GM12891 (cell line): Measurements from ENCODE around the gene NLGN3.

Experiments
- PAX5 ChIP-seq: IDR thresholded peaks from 2 replicates; pipeline ENCODE4 v1.6.1; 2011; ENCODE audit warnings: low read length, moderate library complexity, mild to moderate bottlenecking; ENCODE audit not compliant: insufficient read depth, severe bottlenecking
- POLR2A ChIP-seq: IDR thresholded peaks from 2 replicates; pipeline ENCODE4 v1.6.1; 2011; ENCODE audit warnings: low read depth, low read length, control low read depth
- POLR2AphosphoS5 ChIP-seq: IDR thresholded peaks from 2 replicates; pipeline ENCODE4 v1.6.1; 2011; ENCODE audit warnings: low read depth, low read length, control low read depth
- POU2F2 ChIP-seq: IDR thresholded peaks from 2 replicates; pipeline ENCODE4 v1.6.1; 2011; ENCODE audit warnings: low read depth, mild to moderate bottlenecking, control low read depth, low read length, moderate library complexity
- SPI1 ChIP-seq: IDR thresholded peaks from 2 replicates; pipeline ENCODE4 v1.6.1; 2011; ENCODE audit warnings: low read depth, low read length, control low read depth
- TAF1 ChIP-seq: IDR thresholded peaks from 2 replicates; pipeline ENCODE4 v1.6.1; 2011; ENCODE audit warnings: low read depth, low read length, control low read depth

DNA sequence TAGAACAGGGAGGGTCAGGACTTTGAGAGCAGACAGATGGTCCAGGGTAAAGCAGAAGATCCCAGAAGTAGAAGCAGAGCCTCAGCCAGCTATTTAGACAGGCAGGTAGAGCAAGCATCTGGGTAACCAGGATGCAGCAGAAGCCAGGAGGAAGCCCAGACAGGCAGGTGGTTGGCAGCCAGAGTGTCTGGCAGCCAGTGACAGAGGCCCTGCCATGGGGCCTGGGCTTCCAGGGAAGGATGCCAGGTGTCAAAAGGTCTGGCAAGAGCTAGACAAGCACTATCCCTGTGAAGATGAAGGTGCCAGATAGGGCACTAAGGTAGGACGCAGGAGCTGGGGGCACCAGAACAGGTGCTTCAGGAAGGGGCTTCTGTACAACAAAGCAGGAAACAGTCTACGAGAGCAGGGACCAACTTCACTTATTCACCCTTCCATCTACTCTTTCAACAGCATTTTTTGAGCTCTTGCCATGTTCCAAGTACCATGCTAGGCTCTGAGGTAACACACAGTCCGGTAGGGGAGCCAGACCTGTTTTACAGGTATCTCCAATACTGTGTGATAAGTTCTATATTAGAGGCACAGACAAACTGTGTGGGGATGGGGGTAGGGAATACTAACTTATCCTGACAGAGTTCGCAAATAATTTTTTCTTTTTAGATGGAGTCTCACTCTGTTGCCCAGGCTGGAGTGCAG, 40.3 kb downstream of the NLGN3 start:
- no peak for TF ChIP-seq POLR2AphosphoS5
- TF ChIP-seq POLR2A = no peak
- TF ChIP-seq TAF1 = no peak
- TF ChIP-seq PAX5 = no peak
- TF ChIP-seq POU2F2 = no peak
- TF ChIP-seq SPI1 = no peak
